Adrenal gland (tissue), 5 donors: Measurements from ENCODE around the gene PRKN.

Source experiments
- CTCF ChIP-seq, 6 experiments: fragments of 450-650 bp in 4 of 6; fragments of 200-600 bp in 2 of 6; sonication (generic) in 1 of 6; IDR thresholded peaks; 1 replicate in 5 of 6; 2 replicates in 1 of 6; pipeline versions ENCODE4 v1.5.1 to v1.8.0; 2016 to 2021; ENCODE audit warnings: antibody characterized with exemption in 6 of 6, mild to moderate bottlenecking in 2 of 6, moderate library complexity in 1 of 6
- POLR2A ChIP-seq, 2 donors: fragments of 450-650 bp; IDR thresholded peaks; one replicate each; pipeline ENCODE4 v1.6.1; 2017; ENCODE audit warnings: antibody characterized with exemption in 2 of 2, mild to moderate bottlenecking in 2 of 2, moderate library complexity in 1 of 2
- donor health status: DM: no; HTN: no; CAD: no.

- TF ChIP-seq POLR2A (IDR thresholded peaks at IDR 0.05) (no peak), CTCF (IDR thresholded peaks at IDR 0.05) (no peak)
These were observed 1113.9 kb downstream of the PRKN start for GRCh38 chr6:161613711-161614110.
